ENCODE measurements around the gene COL28A1.
"Not testable (repeated sequence)": the region's sequence is repeated elsewhere in the genome, so short reads cannot be mapped to it uniquely, and the experiment has no call there.

COL28A1 gene

DNA sequence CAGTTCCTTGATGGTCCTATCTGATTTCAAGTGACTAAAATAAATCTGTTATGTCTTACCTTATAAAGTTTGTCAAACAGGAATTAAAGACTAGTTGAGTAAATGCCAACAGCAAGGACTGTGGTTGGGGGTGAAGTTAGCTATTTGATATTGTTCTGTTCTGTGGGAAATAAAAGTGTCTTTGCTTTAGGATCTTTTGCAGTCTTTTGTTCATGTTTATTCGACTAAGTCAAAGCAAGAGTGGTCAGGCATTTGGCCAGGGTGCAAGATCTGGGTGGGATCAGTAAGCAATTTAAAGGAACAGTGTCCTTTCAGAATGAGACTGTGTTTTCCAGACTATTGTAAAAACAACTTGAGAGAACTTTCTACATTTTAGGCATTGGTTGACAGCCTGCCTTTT is at the start of gene COL28A1:
COL28A1 (minus strand) TSS at position 183 of the 400 bp plus-strand sequence. CDS start 2,998 bp downstream, outside the sequence.
- no peak for DNase-seq

- DNase-seq = no peak
Observed at GRCh38 chr7:7584653-7585052, 49.0 kb upstream of the COL28A1 start.

GRCh38 chr7:7583731-7584130 is 48.1 kb upstream of the COL28A1 start:
- DNase-seq = no peak

GRCh38 chr7:7582596-7582995 is 46.9 kb upstream of the COL28A1 start:
- DNase-seq = no peak

DNA sequence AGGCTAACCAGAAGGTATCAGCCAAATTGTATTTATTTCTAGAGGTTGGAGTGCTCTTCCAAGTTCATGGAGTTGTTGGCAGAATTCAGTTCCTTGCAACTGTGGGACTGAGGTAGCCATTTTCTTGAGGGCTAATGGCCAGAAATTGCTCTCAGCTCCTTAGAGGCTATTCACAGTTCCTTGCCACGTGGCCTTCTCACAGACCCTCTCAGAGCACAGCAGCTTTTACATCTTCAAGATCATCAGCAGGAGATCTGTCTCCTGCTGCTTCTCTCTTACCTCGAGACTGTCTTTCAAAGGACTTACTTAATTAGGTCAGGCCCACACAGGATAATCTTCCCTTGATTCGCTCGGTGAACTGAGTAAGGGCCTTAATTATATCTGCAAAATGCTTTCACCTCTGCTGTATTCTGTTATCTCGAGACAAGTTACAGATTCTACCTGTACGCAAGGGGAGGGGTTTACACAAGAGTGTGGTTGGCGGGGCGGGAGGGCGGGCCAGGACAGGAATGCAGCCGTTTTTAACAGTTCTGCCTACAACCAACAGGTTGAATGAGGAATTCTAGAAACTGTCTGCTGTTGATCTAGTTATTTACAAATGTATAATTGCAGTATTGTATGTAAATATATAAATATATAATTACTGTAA is 46.0 kb upstream of the COL28A1 start:
- no peak for DNase-seq

GRCh38 chr7:7579638-7580037 is 44.0 kb upstream of the COL28A1 start:
- DNase-seq = no peak

DNA sequence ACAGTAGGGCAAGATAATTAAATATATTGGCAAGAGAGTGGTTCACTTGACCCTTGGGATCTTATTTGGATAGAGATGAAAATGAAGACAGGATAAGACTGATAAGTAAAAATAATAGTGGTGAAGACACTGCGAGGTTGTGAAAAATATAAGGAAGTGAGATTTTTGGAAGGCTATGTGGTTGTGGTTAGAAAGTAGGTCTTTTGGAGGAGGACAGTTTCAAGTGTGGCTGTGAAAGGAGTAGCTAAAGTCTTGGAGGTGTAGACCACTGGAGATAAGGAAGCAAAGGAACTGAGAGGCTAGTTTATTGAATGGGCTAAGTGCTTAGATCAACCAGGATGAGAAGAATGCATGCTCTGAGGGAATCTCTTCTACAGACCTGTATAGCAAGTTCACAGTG is 42.2 kb upstream of the COL28A1 start:
- DNase-seq = no peak

DNA sequence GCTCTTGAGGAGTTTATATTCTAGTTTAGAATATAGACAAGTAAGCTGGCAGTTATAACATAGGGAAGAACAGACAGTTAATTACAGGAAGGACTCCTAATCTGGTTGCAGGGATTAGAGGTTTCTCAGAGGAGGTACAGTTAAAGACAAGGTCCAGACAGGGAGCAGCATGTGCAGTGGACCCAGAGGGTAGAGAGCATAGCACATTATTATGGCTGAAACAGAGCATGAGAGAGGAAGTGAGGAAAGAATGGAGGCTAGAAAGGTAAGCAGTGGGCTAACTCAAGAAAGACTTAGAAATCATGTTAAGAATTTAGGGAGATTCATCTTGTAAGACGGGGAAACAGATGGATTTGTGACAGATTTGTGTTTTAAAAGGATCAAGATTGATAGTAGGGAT is 40.7 kb upstream of the COL28A1 start:
- DNase-seq = no peak

GRCh38 chr7:7573701-7574100 is 38.0 kb upstream of the COL28A1 start:
- DNase-seq = no peak

GRCh38 chr7:7570584-7570983 is 34.9 kb upstream of the COL28A1 start:
- no peak for DNase-seq

- no peak for DNase-seq
Observed at GRCh38 chr7:7569615-7570014, 33.9 kb upstream of the COL28A1 start.

DNA sequence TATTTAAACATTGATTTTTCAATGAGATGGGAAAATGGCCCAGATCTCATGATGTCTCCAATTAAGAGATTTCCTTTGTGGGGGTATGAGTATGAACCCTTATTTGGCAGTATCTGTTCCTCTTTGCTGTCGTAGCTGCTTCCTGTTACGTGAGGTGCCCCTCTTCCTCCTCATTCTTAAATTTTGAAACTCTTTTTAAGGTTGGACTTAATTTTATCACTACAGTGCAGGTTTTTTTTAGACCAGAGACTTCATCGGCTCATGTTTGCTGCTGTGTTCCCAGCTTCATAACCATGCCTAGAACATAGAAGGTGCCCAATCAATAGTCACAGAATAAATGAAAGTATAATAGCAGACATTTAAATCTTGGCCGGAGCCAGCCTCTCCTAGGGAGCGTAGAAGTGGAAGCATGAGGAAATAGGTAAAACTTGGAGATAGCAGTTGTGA is 33.4 kb upstream of the COL28A1 start:
- DNase-seq = no peak

GRCh38 chr7:7568553-7568952 is 32.9 kb upstream of the COL28A1 start:
- no peak for DNase-seq

- no peak for DNase-seq
Observed at GRCh38 chr7:7567898-7568531, 32.3 kb upstream of the COL28A1 start.

GRCh38 chr7:7566651-7567611 is 31.3 kb upstream of the COL28A1 start, which contains the start of gene MIOS:
TSS of gene MIOS (plus strand) at chr7:7566884. CDS start at chr7:7572476, 5,592 bp downstream.
- DNase-seq = peak; percentile 88

DNA sequence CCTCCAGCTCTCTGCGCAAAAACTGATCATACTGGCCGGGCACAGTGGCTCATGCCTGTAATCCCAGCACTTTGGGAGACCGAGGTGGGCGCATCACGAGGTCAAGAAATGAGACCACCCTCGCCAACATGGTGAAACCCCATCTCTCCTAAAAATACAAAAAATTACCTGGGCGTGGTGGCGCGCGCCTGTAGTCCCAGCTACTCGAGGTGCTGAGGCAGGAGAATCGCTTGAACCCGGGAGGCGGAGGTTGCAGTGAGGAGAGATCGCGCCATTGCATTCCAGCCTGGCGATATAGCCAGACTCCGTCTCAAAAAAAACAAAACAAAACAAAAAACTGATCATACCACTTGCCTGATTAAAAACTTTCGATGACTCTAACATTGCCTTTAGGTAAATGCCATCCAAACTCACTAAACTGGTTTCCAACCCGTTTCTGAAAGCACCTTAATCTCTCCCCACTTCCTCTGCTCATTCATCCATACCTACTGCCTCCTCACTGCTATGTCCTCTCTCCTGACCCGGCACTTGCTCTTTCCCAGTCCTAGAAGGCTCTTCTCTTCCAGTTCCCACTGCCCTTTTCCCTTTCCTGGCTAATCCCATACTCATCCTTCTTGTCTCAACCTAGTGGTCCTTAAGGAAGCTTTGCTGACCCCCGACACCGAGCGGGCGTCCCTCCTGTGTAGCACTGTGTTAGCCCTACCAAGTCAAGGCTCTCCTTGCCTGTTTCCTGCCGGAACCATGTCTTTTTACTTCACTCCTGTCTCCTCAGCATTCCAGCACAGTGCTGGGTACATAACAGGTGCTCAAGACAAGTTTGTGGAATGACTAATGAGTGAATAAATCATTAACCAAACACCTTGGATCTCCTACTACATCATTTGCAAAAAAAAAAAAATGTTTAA is 30.3 kb upstream of the COL28A1 start:
- peak; percentile 8 for DNase-seq

GRCh38 chr7:7565018-7565680 is 29.5 kb upstream of the COL28A1 start:
- DNase-seq = no peak

- DNase-seq = peak; percentile 86
Observed at GRCh38 chr7:7564323-7564780, 28.7 kb upstream of the COL28A1 start.

- no peak for DNase-seq
Observed at GRCh38 chr7:7563813-7564212, 28.1 kb upstream of the COL28A1 start.

GRCh38 chr7:7563269-7563668 is 27.6 kb upstream of the COL28A1 start:
- DNase-seq = no peak

DNA sequence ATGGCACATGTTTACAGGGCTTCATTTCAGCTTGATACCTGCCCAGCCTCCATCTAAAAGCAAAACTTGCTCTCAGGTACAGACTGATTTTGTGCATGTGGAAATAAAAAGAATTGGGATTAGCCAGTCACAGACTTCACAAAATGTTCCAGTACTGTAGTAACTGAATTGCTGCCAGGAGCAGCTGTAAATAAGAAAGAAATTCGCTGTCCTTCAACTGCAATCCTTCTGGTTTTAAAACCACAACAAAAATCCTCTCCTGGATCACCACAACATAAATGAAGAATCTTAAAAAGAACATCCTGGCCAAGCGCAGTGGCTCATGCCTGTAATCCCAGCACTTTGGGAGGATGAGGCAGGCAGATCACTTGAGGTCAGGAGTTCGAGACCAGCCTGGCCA is 27.1 kb upstream of the COL28A1 start:
- no peak for DNase-seq

DNA sequence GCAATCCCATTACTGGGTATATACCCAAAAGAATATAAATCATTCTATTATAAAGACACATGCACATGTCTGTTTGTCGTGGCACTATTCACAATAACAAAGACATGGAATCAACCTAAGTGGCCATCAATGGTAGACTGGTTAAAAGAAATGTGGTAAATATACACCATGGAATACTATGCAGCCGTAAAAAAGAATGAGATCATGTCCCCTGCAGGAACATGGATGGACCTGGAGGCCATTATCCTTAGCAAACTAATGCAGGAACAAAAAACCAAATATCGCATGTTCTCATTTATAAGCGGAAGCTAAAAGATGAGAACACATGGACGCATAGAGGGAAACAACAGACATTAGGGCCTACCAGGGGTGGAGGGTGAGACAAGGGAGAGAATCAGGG is 25.9 kb upstream of the COL28A1 start:
- DNase-seq = not testable (repeated sequence)

Measured in NCI-H226 (cell line).